WI38 (cell line): ENCODE data around the gene LPGAT1.

Source experiments
- H3K4me3 ChIP-seq: 2 replicates; pipeline ENCODE4 v1.5.1; 2011; ENCODE audit warnings: low read depth, mild to moderate bottlenecking, control low read depth, low read length
- CTCF ChIP-seq: IDR thresholded peaks from 2 replicates; pipeline ENCODE4 v1.5.1; 2012; ENCODE audit warnings: low read depth, mild to moderate bottlenecking, control low read depth, low read length

The LPGAT1 gene

GRCh38 chr1:211811848-211812247 lies 18.7 kb downstream of the LPGAT1 start:
- H3K4me3 ChIP-seq: no peak overlapping the region
- TF ChIP-seq CTCF: no peak

- no peak for TF ChIP-seq CTCF
These were observed 19.4 kb downstream of the LPGAT1 start for GRCh38 chr1:211811126-211811525.

DNA sequence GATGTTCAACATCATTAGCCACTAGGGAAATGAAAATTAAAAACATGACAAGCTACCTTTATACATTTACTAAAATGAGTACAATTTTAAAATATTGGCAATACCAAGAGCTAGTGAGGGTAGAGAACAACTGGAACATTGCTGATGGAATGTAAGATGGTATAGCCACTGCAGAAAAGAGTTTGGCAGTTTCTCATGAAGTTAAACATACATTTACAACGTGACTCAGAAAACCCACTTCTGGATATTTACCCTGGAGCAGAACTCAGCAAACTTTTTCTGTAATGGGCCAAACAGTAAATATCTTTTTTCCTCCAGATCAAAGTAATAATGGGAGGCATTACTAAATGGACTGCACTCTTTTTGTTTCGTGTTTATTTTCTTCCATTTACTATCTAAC lies 22.1 kb downstream of the LPGAT1 start:
- H3K4me3 ChIP-seq: no peak overlapping the region
- TF ChIP-seq CTCF: no peak

More at GRCh38 chr1:211811126-211811525, 19.4 kb downstream of the LPGAT1 start:
- no peak overlapping the region for H3K4me3 ChIP-seq

GRCh38 chr1:211804915-211805314 lies 25.6 kb downstream of the LPGAT1 start:
- TF ChIP-seq CTCF: no peak

GRCh38 chr1:211800925-211801607 lies 29.5 kb downstream of the LPGAT1 start:
- no peak overlapping the region for H3K4me3 ChIP-seq
- TF ChIP-seq CTCF: no peak

More at GRCh38 chr1:211804915-211805314, 25.6 kb downstream of the LPGAT1 start:
- no peak overlapping the region for H3K4me3 ChIP-seq

DNA sequence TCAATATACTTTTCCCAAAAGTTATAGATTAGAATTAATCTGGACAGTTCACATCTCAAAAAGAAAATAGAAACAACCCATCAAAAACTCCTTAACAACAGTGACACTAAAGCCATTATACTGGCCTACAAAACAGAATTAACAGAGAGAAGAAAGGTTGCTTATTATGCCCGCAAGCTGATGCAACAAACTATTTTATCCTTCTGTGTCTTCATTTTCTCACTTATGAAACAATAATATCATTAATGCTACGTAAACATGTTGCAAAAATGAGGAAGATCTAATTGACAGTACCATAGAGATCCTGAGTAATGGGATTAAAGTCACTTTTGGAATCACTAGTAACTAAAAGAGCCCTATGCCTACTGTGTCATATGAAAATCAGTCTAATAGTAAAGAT lies 32.6 kb downstream of the LPGAT1 start:
- no peak overlapping the region for H3K4me3 ChIP-seq
- TF ChIP-seq CTCF: no peak

DNA sequence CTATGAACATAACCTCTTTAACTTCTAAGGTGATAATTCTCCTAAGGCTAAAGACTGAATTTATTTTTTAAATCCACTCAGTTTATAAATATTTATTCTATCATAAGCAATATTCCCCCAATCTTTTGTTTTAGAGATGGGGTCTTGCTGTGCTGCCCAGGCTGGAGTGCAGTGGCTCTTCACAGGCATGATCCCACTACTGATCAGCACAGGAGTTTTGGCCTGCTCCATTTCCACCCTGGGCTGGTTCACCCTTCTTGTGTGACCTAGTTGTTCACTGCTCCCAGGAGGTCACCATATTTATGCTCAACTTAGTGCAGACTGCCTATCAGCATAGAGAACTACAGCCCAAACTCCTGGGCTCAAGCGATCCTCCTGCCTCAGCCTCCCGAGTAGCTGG lies 38.6 kb downstream of the LPGAT1 start:
- no peak for TF ChIP-seq CTCF
- H3K4me3 ChIP-seq: no peak overlapping the region
